Smooth muscle cell (in vitro differentiated cells): ENCODE measurements around the gene C14orf180. TPM values are rescaled to one million over a fixed set of nuclear protein-coding genes. Genes with fewer than 3 reads are reported as not detected.

Experiments
- DNase-seq: peaks from one replicate; lab custom pipeline; 2025; ENCODE audit not compliant: unreplicated experiment; lab: John Stamatoyannopoulos, UW
- H2AFZ ChIP-seq: fragments of 200-600 bp; sonication (generic); 2 replicates; pipeline ENCODE4 v1.6.0; 2016; ENCODE audit warnings: antibody characterized with exemption, low read depth, mild to moderate bottlenecking
- H3F3A ChIP-seq: fragments of 200-600 bp; sonication (generic); 2 replicates; pipeline ENCODE4 v1.6.0; 2017; ENCODE audit warnings: antibody characterized with exemption, low read depth
- H3K27ac ChIP-seq: fragments of 200-600 bp; sonication (generic); 2 replicates; pipeline ENCODE4 v1.5.1; 2016; ENCODE audit warnings: low read depth, mild to moderate bottlenecking
- H3K27me3 ChIP-seq: fragments of 200-600 bp; sonication (generic); 2 replicates; pipeline ENCODE4 v1.6.1; 2016; ENCODE audit warnings: low read depth, mild to moderate bottlenecking
- H3K36me3 ChIP-seq: fragments of 200-600 bp; sonication (generic); 2 replicates; pipeline ENCODE4 v1.5.1; 2016; ENCODE audit warnings: low read depth
- H3K4me1 ChIP-seq: fragments of 200-600 bp; sonication (generic); 2 replicates; pipeline ENCODE4 v1.5.1; 2016; ENCODE audit warnings: low read depth
- H3K4me2 ChIP-seq: fragments of 200-600 bp; sonication (generic); 2 replicates; pipeline ENCODE4 v1.6.0; 2016; ENCODE audit warnings: mild to moderate bottlenecking
- H3K4me3 ChIP-seq: fragments of 200-600 bp; sonication (generic); 2 replicates; pipeline ENCODE4 v1.5.1; 2016; ENCODE audit warnings: mild to moderate bottlenecking
- H3K79me2 ChIP-seq: fragments of 200-600 bp; sonication (generic); 2 replicates; pipeline ENCODE4 v1.6.0; 2016; ENCODE audit warnings: low read depth, mild to moderate bottlenecking
- H3K9ac ChIP-seq: fragments of 200-600 bp; sonication (generic); 2 replicates; pipeline ENCODE4 v1.6.0; 2016; ENCODE audit warnings: low read depth
- H3K9me3 ChIP-seq: fragments of 200-600 bp; sonication (generic); replicated peaks from 2 replicates; pipeline ENCODE4 v1.5.1; 2016; ENCODE audit warnings: low read depth
- H4K20me1 ChIP-seq: fragments of 200-600 bp; sonication (generic); 2 replicates; pipeline ENCODE4 v1.6.0; 2016; ENCODE audit warnings: low read depth
- WGBS: methylation state at CpG from one replicate; pipeline ENCODE4 v1.1.7; 2016; ENCODE audit warnings: low lambda C conversion rate; 5-methylcytosine and 5-hydroxymethylcytosine counted together
- polyA plus RNA-seq: library from polyadenylated mRNA; unstranded; fragments of >200 nt; fragmentation: Nextera tagmentation; extraction: Ambion mirVana; gene quantifications from 2 replicates; pipeline ENCODE4 v1.2.1, GENCODE V29; 2016
- total RNA-seq: library from RNA; depleted of rRNA; stranded (reverse); fragments of >200 nt; gene quantifications from 2 replicates; pipeline ENCODE4 v1.2.3, GENCODE V29; 2014
- TF ChIP-seq, protein P1 (sequence below): fragments of 200-600 bp; sonication (generic); IDR thresholded peaks from 2 replicates; pipeline ENCODE4 v1.5.1; 2017; ENCODE audit warnings: borderline replicate concordance, mild to moderate bottlenecking, antibody characterized with exemption; ENCODE audit not compliant: insufficient read depth, poor library complexity, severe bottlenecking

C14orf180 gene
- total and polyA plus RNA-seq, 2 experiments from 2014 or later = 0.63 to 1.2 TPM

DNA sequence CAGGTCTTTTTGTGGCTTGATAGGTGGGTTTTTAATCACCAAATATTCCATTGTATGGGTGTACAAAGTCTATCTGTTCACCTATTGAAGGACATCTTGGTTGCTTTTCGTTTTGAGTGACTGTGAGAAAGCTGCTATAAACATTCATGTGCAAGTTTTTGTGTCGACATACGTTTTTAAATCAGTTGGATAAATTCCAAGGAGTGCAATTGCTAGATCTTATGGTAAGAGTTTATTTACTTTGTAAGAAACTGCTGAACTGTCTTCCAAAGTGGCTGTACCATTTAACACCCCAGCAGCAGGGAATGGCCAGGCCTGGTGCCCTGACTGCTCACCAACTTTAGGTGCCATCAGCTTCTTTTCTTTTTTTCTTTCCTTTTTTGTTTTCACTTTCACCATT, 45.5 kb upstream of the C14orf180 start:
- WGBS = 54% methylated on average over 3 of the region's 3 CpGs

DNA sequence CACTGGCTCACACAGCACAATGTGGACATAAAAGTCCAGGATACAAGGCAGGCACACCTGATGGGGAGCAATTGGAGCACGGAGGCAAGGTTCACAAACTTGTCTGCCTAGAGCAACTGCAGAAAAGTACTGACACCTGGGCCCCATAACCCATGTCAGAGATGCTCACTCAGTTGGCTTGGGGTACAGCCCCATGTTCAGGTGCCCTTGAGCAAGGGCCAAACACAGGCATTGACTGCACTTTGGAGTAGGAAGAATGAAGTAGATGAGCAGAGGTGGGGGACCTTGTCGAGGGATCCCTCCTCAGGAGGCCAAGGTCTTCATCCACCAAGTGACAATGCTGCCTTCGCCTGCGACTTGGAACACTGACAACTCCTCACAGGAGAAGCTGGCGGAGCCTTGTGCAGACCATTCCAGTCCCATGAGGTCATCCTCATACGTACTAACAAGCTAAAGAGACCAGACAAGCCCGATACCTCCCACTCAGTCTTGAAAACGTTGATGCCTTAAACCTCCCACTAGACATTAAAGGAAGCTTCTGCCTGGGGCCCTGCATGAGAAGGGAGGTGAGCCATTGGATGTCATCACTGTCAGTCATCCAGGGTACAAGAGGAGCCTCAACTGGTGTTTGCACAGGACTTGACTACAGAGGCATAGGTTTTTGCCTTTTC, 42.5 kb upstream of the C14orf180 start:
- H3K4me2 ChIP-seq = peak overlapping the region; percentile 48
- H3K4me3 ChIP-seq = no peak overlapping the region
- no peaks in the 10 kb centered on the region for H3K4me1 ChIP-seq
- no peak overlapping the region for H3K9ac ChIP-seq
- no peaks in the 10 kb centered on the region for H3K9me3 ChIP-seq
- no peaks in the 10 kb centered on the region for H3K27me3 ChIP-seq
- H3K36me3 ChIP-seq = no peaks in the 10 kb centered on the region
- peak overlapping the region; percentile 58 for H3K27ac ChIP-seq
- WGBS = 21% methylated on average over 8 of the region's 8 CpGs
- TF ChIP-seq, protein P1, sequence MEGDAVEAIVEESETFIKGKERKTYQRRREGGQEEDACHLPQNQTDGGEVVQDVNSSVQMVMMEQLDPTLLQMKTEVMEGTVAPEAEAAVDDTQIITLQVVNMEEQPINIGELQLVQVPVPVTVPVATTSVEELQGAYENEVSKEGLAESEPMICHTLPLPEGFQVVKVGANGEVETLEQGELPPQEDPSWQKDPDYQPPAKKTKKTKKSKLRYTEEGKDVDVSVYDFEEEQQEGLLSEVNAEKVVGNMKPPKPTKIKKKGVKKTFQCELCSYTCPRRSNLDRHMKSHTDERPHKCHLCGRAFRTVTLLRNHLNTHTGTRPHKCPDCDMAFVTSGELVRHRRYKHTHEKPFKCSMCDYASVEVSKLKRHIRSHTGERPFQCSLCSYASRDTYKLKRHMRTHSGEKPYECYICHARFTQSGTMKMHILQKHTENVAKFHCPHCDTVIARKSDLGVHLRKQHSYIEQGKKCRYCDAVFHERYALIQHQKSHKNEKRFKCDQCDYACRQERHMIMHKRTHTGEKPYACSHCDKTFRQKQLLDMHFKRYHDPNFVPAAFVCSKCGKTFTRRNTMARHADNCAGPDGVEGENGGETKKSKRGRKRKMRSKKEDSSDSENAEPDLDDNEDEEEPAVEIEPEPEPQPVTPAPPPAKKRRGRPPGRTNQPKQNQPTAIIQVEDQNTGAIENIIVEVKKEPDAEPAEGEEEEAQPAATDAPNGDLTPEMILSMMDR = no peak
- H3K79me2 ChIP-seq = no peaks in the 10 kb centered on the region
- no peak for DNase-seq
- H2AFZ ChIP-seq = no peak overlapping the region
- no peaks in the 10 kb centered on the region for H4K20me1 ChIP-seq
- no peaks in the 10 kb centered on the region for H3F3A ChIP-seq

More for the DNA sequence above, 45.5 kb upstream of the C14orf180 start:
- no peaks in the 10 kb centered on the region for H3K9me3 ChIP-seq
- no peaks in the 10 kb centered on the region for H3K4me1 ChIP-seq
- no peaks in the 10 kb centered on the region for H3F3A ChIP-seq
- H3K27ac ChIP-seq = no peak overlapping the region
- H2AFZ ChIP-seq = no peak overlapping the region
- no peaks in the 10 kb centered on the region for H4K20me1 ChIP-seq
- TF ChIP-seq, protein P1 = no peak
- peaks cover 6% of the 10 kb centered on the region for H3K27me3 ChIP-seq
- H3K4me3 ChIP-seq = no peak overlapping the region
- H3K9ac ChIP-seq = no peak overlapping the region
- DNase-seq = no peak
- no peaks in the 10 kb centered on the region for H3K36me3 ChIP-seq
- H3K79me2 ChIP-seq = no peaks in the 10 kb centered on the region
- no peak overlapping the region for H3K4me2 ChIP-seq

DNA sequence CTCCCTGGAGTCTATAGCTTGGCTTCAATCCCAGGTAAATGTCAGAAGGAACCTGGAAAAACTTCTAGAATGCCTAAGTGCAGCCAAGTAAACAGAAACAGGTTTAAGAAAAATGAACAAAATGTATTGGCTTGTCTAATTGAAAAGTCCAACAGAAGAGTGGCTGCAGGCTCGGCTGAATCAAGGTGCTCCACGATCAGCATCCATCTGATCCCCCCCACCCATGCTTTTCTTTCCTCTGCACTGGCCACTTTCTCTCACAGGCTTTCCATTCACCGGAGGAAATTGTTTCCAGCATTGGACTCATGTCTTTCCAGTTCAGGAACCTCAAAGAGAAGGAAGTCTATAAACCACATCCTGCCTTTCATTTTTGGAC, 42.0 kb upstream of the C14orf180 start:
- no peaks in the 10 kb centered on the region for H3F3A ChIP-seq
- no peaks in the 10 kb centered on the region for H4K20me1 ChIP-seq
- H3K4me2 ChIP-seq = peak overlapping the region; percentile 48
- no peaks in the 10 kb centered on the region for H3K79me2 ChIP-seq
- TF ChIP-seq, protein P1 = no peak
- no peak overlapping the region for H2AFZ ChIP-seq
- no peaks in the 10 kb centered on the region for H3K4me1 ChIP-seq
- H3K27me3 ChIP-seq = no peaks in the 10 kb centered on the region
- H3K4me3 ChIP-seq = no peak overlapping the region
- WGBS = 77% methylated on average over 3 of the region's 3 CpGs
- no peaks in the 10 kb centered on the region for H3K9me3 ChIP-seq
- no peak overlapping the region for H3K9ac ChIP-seq
- H3K36me3 ChIP-seq = no peaks in the 10 kb centered on the region
- peak overlapping the region; percentile 58 for H3K27ac ChIP-seq
- no peak for DNase-seq

DNA sequence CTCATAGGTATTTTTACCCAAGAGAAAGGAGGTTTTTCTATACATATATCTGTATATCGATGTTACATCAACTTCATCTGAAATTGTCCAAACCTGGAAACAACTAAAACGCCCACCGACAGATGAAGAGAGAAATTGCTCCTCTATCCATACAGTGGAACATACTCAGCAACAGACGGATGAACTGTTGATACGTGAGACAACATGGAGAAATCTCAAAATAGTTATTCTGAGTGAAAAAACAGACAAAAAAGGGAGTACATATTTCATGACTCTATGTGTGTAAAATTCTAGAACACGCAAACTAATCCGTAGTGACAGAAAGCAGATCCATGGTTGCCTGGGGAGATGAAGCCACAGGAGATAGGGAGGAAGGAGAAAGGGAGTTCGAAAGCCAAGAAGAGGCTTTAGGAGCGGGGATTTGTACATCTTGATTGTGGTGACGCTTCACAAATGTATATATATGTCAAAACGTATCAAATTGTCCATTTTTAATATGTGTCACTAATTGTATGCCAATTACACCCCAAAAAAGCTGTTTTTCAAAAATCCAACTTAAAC, 37.6 kb upstream of the C14orf180 start:
- Histone ChIP-seq H3K4me3 (no peak overlapping the region), H4K20me1 (no peaks in the 10 kb centered on the region), H3K9me3 (no peaks in the 10 kb centered on the region), H3K4me1 (no peaks in the 10 kb centered on the region), H3F3A (no peaks in the 10 kb centered on the region), H3K27ac (peak overlapping the region; percentile 26), H2AFZ (peak overlapping the region; percentile 16), H3K36me3 (no peaks in the 10 kb centered on the region), H3K27me3 (no peaks in the 10 kb centered on the region), H3K79me2 (no peaks in the 10 kb centered on the region), H3K4me2 (peak overlapping the region; percentile 50), H3K9ac (no peak overlapping the region)
- DNase-seq = no peak
- WGBS = 40% methylated on average over 11 of the region's 11 CpGs
- TF ChIP-seq, protein P1 = no peak
